HEK293 (cell line): ENCODE data around the gene NYAP2.
A peak's percentile ranks its signal among the peaks of the same experiment; 100 is the strongest.

Experiments used
- CTCF ChIA-PET: fragments of 350-600 bp; formaldehyde crosslinking; extraction: SDS; loops from one replicate; lab custom pipeline; 2021; ENCODE audit warnings: antibody characterized with exemption; lab: Yijun Ruan, JAX
- POLR2A ChIA-PET: fragments of 300-600 bp; formaldehyde crosslinking; extraction: SDS; loops from one replicate; lab custom pipeline; 2020; ENCODE audit warnings: antibody characterized with exemption, inconsistent platforms; lab: Yijun Ruan, JAX
- H3K27ac ChIP-seq: fragments of 200-500 bp; sonication (Bioruptor generic); 2 replicates; pipeline ENCODE4 v1.5.1; 2014; ENCODE audit warnings: low read depth, low read length, control low read depth, inconsistent platforms; ENCODE audit errors: extremely low read depth
- H3K36me3 ChIP-seq, 2 experiments: fragments of 200-500 bp in 1 of 2; sonication (Bioruptor generic) in 1 of 2; 1 replicate in 1 of 2; 2 replicates in 1 of 2; pipeline ENCODE4 v1.5.1; 2014 to 2017; ENCODE audit warnings: inconsistent platforms in 2 of 2, low read length in 2 of 2; ENCODE audit not compliant: control insufficient read depth in 2 of 2, insufficient read depth in 1 of 2
- H3K4me1 ChIP-seq: fragments of 200-500 bp; sonication (Bioruptor generic); 2 replicates; pipeline ENCODE4 v1.5.1; 2014; ENCODE audit warnings: mild to moderate bottlenecking, low read length, inconsistent platforms; ENCODE audit not compliant: control insufficient read depth, insufficient read depth
- H3K4me3 ChIP-seq: 2 replicates; pipeline ENCODE4 v1.5.1; 2011; ENCODE audit warnings: low read depth, mild to moderate bottlenecking, control low read depth, low read length, moderate library complexity
- H3K9me3 ChIP-seq: fragments of 200-500 bp; sonication (Bioruptor generic); 2 replicates; pipeline ENCODE4 v1.5.1; 2014; ENCODE audit warnings: low read depth, low read length, inconsistent platforms; ENCODE audit not compliant: control insufficient read depth, insufficient read depth
- GLIS2 ChIP-seq: fragments of 450-650 bp; formaldehyde crosslinking; IDR thresholded peaks from 2 replicates; pipeline ENCODE4 v1.5.1; 2016; ENCODE audit warnings: missing biosample characterization, missing genetic modification characterization
- KLF10 ChIP-seq: fragments of 450-650 bp; IDR thresholded peaks from 2 replicates; pipeline ENCODE4 v1.5.1; 2018; ENCODE audit warnings: missing biosample characterization, mild to moderate bottlenecking, missing genetic modification characterization
- OVOL3 ChIP-seq: fragments of 450-650 bp; formaldehyde crosslinking; IDR thresholded peaks from 2 replicates; pipeline ENCODE4 v1.5.1; 2016; ENCODE audit warnings: missing biosample characterization, missing genetic modification characterization
- RBAK ChIP-seq: fragments of 450-650 bp; formaldehyde crosslinking; IDR thresholded peaks from 2 replicates; pipeline ENCODE4 v1.5.1; 2016; ENCODE audit warnings: missing biosample characterization, missing genetic modification characterization
- SALL2 ChIP-seq: fragments of 450-650 bp; formaldehyde crosslinking; IDR thresholded peaks from 2 replicates; pipeline ENCODE4 v1.5.0; 2017; ENCODE audit warnings: missing biosample characterization, mild to moderate bottlenecking, missing genetic modification characterization, borderline replicate concordance
- TRIM28 ChIP-seq: IDR thresholded peaks from 2 replicates; pipeline ENCODE4 v1.6.1; 2011; ENCODE audit warnings: low read length, control low read depth, borderline replicate concordance
- ZBTB6 ChIP-seq: fragments of 450-650 bp; formaldehyde crosslinking; IDR thresholded peaks from 2 replicates; pipeline ENCODE4 v1.5.1; 2017; ENCODE audit warnings: missing biosample characterization, missing genetic modification characterization
- ZNF114 ChIP-seq: fragments of 450-650 bp; formaldehyde crosslinking; IDR thresholded peaks from 2 replicates; pipeline ENCODE4 v1.5.0; 2017; ENCODE audit warnings: missing biosample characterization, missing genetic modification characterization
- ZNF16 ChIP-seq: fragments of 450-650 bp; formaldehyde crosslinking; IDR thresholded peaks from 2 replicates; pipeline ENCODE4 v1.5.1; 2016; ENCODE audit warnings: low read depth, missing biosample characterization, missing genetic modification characterization
- ZNF175 ChIP-seq: fragments of 450-650 bp; formaldehyde crosslinking; IDR thresholded peaks from 2 replicates; pipeline ENCODE4 v1.5.1; 2016; ENCODE audit warnings: missing biosample characterization, missing genetic modification characterization
- ZNF214 ChIP-seq: fragments of 450-650 bp; formaldehyde crosslinking; IDR thresholded peaks from 2 replicates; pipeline ENCODE4 v1.5.1; 2017; ENCODE audit warnings: missing biosample characterization, mild to moderate bottlenecking, missing genetic modification characterization, borderline replicate concordance
- ZNF239 ChIP-seq: fragments of 450-650 bp; formaldehyde crosslinking; IDR thresholded peaks from 2 replicates; pipeline ENCODE4 v1.5.1; 2016; ENCODE audit warnings: missing biosample characterization, missing genetic modification characterization
- ZNF324 ChIP-seq: fragments of 450-650 bp; formaldehyde crosslinking; IDR thresholded peaks from 2 replicates; pipeline ENCODE4 v1.5.1; 2016; ENCODE audit warnings: missing biosample characterization, missing genetic modification characterization
- ZNF391 ChIP-seq: fragments of 450-650 bp; formaldehyde crosslinking; IDR thresholded peaks from 2 replicates; pipeline ENCODE4 v1.5.1; 2016; ENCODE audit warnings: low read depth, missing biosample characterization, missing genetic modification characterization, borderline replicate concordance
- ZNF48 ChIP-seq: fragments of 450-650 bp; formaldehyde crosslinking; IDR thresholded peaks from 2 replicates; pipeline ENCODE4 v1.5.1; 2016; ENCODE audit warnings: missing biosample characterization, missing genetic modification characterization
- ZNF544 ChIP-seq: fragments of 450-650 bp; formaldehyde crosslinking; IDR thresholded peaks from 2 replicates; pipeline ENCODE4 v1.5.0; 2017; ENCODE audit warnings: missing biosample characterization, missing genetic modification characterization
- ZNF555 ChIP-seq: fragments of 450-650 bp; formaldehyde crosslinking; conservative IDR thresholded peaks from 2 replicates; pipeline ENCODE4 v1.5.1; 2017; ENCODE audit warnings: missing biosample characterization, mild to moderate bottlenecking, missing genetic modification characterization, inconsistent platforms
- ZNF654 ChIP-seq: fragments of 450-650 bp; formaldehyde crosslinking; IDR thresholded peaks from 2 replicates; pipeline ENCODE4 v1.5.1; 2016; ENCODE audit warnings: low read depth, missing biosample characterization, missing genetic modification characterization
- ZNF670 ChIP-seq: fragments of 450-650 bp; formaldehyde crosslinking; IDR thresholded peaks from 2 replicates; pipeline ENCODE4 v1.5.1; 2016; ENCODE audit warnings: missing biosample characterization, missing genetic modification characterization, low read depth
- ZNF76 ChIP-seq: fragments of 450-650 bp; formaldehyde crosslinking; IDR thresholded peaks from 2 replicates; pipeline ENCODE4; 2016; ENCODE audit warnings: low read depth, missing biosample characterization, missing genetic modification characterization, borderline replicate concordance
- TF ChIP-seq, protein P1 (sequence below): fragments of 450-650 bp; formaldehyde crosslinking; IDR thresholded peaks from 2 replicates; pipeline ENCODE4 v1.5.1; 2016; ENCODE audit warnings: missing biosample characterization, missing genetic modification characterization

The NYAP2 gene

DNA sequence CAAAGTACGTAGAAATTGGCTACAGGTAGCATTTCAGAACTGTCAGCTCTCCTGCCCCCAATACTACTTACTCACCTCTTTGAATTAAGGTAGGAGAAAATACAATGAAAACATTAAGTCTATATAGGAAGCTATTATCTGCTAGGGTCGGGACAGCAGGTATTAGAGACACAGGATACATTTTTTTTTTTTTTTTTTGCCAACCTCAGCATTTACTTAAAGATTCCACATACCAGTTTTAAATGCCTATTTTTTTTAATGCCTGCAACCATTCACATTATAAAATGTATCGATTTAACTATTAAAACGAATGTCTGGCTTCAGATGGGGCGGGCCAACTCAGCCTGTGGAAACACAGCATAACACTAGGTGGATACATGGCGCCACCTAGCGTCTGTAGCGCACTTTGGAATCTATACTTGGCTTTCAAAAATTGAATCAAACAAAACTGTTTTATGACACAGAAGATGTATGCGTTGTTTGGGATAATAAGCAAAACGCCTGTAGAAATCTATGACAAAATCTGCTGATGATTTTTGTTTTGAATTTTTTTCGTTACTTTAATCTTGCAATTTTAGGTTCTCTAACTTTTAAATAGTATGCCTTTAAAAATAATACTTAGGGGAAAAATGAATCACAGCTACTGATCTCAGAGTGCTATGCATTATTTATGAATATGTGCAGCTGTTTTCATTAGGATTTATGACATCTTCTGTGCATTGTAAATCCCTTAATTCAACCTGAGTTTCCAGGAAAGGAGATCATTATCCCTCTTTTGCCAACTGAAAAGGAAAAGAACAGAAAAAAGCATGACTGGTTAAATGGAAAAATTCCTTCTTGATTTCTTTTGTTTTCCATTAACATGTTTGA lies 261.0 kb downstream of the NYAP2 start:
- Histone ChIP-seq H3K9me3 (no peaks in the 10 kb centered on the region), H3K27ac (no peak overlapping the region), H3K4me3 (no peak overlapping the region), H3K4me1 (no peaks in the 10 kb centered on the region), H3K36me3 (no peaks in the 10 kb centered on the region)
- TF ChIP-seq, protein P1, sequence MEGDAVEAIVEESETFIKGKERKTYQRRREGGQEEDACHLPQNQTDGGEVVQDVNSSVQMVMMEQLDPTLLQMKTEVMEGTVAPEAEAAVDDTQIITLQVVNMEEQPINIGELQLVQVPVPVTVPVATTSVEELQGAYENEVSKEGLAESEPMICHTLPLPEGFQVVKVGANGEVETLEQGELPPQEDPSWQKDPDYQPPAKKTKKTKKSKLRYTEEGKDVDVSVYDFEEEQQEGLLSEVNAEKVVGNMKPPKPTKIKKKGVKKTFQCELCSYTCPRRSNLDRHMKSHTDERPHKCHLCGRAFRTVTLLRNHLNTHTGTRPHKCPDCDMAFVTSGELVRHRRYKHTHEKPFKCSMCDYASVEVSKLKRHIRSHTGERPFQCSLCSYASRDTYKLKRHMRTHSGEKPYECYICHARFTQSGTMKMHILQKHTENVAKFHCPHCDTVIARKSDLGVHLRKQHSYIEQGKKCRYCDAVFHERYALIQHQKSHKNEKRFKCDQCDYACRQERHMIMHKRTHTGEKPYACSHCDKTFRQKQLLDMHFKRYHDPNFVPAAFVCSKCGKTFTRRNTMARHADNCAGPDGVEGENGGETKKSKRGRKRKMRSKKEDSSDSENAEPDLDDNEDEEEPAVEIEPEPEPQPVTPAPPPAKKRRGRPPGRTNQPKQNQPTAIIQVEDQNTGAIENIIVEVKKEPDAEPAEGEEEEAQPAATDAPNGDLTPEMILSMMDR (tag by site-specific recombination), result peak; percentile 43; the same call in 1 of the 2 replicates
- TF ChIP-seq TRIM28 (no peak), ZNF654 (tag by site-specific recombination) (peak; percentile 80), KLF10 (tag by site-specific recombination) (no peak), SALL2 (tag by site-specific recombination) (no peak)
- POLR2A ChIA-PET, result no interaction called here
- CTCF ChIA-PET, result interaction anchor here (0.5 to 4.4 kb wide), 29 partner anchors 9 to 1586 kb away, joined by 3 to 28 read pairs (median 4); no protein-coding TSS in a partner anchor

GRCh38 chr2:225662101-225662500 lies 262.6 kb downstream of the NYAP2 start:
- Histone ChIP-seq H3K36me3 (no peaks in the 10 kb centered on the region), H3K9me3 (no peaks in the 10 kb centered on the region), H3K4me1 (no peaks in the 10 kb centered on the region), H3K4me3 (no peak overlapping the region), H3K27ac (no peak overlapping the region)
- CTCF ChIA-PET, result interaction anchor here (0.5 to 3.2 kb wide), 6 partner anchors 11 to 1140 kb away, joined by 3 to 26 read pairs (median 4); no protein-coding TSS in a partner anchor
- TF ChIP-seq ZNF76 (tag by site-specific recombination) (no peak), ZNF391 (tag by site-specific recombination) (no peak), ZNF239 (no peak), RBAK (tag by site-specific recombination) (no peak), ZNF324 (tag by site-specific recombination) (no peak), ZNF544 (no peak), ZNF654 (tag by site-specific recombination) (no peak), OVOL3 (tag by site-specific recombination) (no peak), ZBTB6 (tag by site-specific recombination) (no peak), ZNF48 (tag by site-specific recombination) (no peak), ZNF555 (tag by site-specific recombination) (no peak), ZNF114 (tag by site-specific recombination) (no peak)
- POLR2A ChIA-PET, result no interaction called here

- Histone ChIP-seq H3K27ac (no peak overlapping the region), H3K9me3 (no peaks in the 10 kb centered on the region), H3K4me1 (no peaks in the 10 kb centered on the region), H3K4me3 (no peak overlapping the region), H3K36me3 (no peaks in the 10 kb centered on the region)
- CTCF ChIA-PET, result interaction anchor here (0.6 to 1.0 kb wide), 5 partner anchors 131 to 1570 kb away, joined by 3 to 4 read pairs (median 3); no protein-coding TSS in a partner anchor
- TF ChIP-seq ZNF670 (no peak), ZNF16 (tag by site-specific recombination) (no peak), GLIS2 (tag by site-specific recombination) (no peak), ZNF214 (tag by site-specific recombination) (no peak), ZNF175 (tag by site-specific recombination) (no peak)
- POLR2A ChIA-PET, result no interaction called here
These were observed 267.9 kb downstream of the NYAP2 start for GRCh38 chr2:225667445-225667844.
